Activated naive CD4-positive, alpha-beta T cell treated with anti-CD3 and anti-CD28 coated beads, Interleukin-2, amount 50 U/mL, for 24 hours (primary cell): Measurements from ENCODE around the gene EPB41L3.

Experiments used
- H3K27ac Mint-ChIP-seq: one replicate; pipeline ENCODE4 v1.8.0; 2021; ENCODE audit warnings: mild to moderate bottlenecking, mixed read lengths
- H3K27me3 Mint-ChIP-seq: one replicate; pipeline ENCODE4 v1.8.0; 2021; ENCODE audit warnings: mixed read lengths
- H3K36me3 Mint-ChIP-seq: one replicate; pipeline ENCODE4 v1.8.0; 2021; ENCODE audit warnings: mixed read lengths
- H3K4me1 Mint-ChIP-seq: one replicate; pipeline ENCODE4 v1.8.0; 2021; ENCODE audit warnings: mixed read lengths
- H3K4me3 Mint-ChIP-seq: one replicate; pipeline ENCODE4 v1.8.0; 2021; ENCODE audit warnings: mild to moderate bottlenecking, mixed read lengths
- H3K9me3 Mint-ChIP-seq: one replicate; pipeline ENCODE4 v1.8.0; 2021; ENCODE audit warnings: mixed read lengths

Gene EPB41L3

GRCh38 chr18:5393779-5394178 is 150.0 kb downstream of the EPB41L3 start:
- Mint-ChIP-seq H3K27ac (no peak overlapping the region), H3K36me3 (no peaks in the 10 kb centered on the region), H3K27me3 (peaks cover 4% of the 10 kb centered on the region), H3K4me1 (no peaks in the 10 kb centered on the region), H3K9me3 (no peaks in the 10 kb centered on the region), H3K4me3 (no peak overlapping the region)

DNA sequence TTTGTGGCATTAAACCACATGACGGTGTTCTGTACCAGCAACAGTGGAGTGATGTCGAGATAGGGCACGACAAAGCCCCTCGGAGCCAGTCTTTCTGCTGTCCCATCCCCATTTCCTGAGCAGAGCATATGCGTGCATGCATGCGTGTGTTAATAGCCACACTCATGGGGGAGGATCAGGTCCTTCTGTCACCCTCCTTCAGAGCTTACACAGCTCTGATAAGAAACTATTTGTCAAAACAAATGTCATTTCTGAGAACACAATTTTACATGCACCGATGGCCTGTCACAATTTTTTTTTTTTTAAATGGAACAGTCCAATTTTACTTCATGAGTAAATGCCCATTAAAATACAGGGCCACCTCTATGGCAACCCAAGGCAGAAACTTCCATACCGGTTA is 152.4 kb downstream of the EPB41L3 start:
- no peaks in the 10 kb centered on the region for H3K9me3 Mint-ChIP-seq
- H3K36me3 Mint-ChIP-seq = no peaks in the 10 kb centered on the region
- no peak overlapping the region for H3K27ac Mint-ChIP-seq
- no peaks in the 10 kb centered on the region for H3K4me1 Mint-ChIP-seq
- no peak overlapping the region for H3K4me3 Mint-ChIP-seq
- no peaks in the 10 kb centered on the region for H3K27me3 Mint-ChIP-seq

GRCh38 chr18:5389356-5389755 is 154.4 kb downstream of the EPB41L3 start:
- no peak overlapping the region for H3K4me3 Mint-ChIP-seq
- no peaks in the 10 kb centered on the region for H3K27me3 Mint-ChIP-seq
- no peaks in the 10 kb centered on the region for H3K36me3 Mint-ChIP-seq
- no peaks in the 10 kb centered on the region for H3K4me1 Mint-ChIP-seq
- no peak overlapping the region for H3K27ac Mint-ChIP-seq
- H3K9me3 Mint-ChIP-seq = no peaks in the 10 kb centered on the region

- H3K27ac Mint-ChIP-seq = no peak overlapping the region
- no peaks in the 10 kb centered on the region for H3K9me3 Mint-ChIP-seq
- no peaks in the 10 kb centered on the region for H3K4me1 Mint-ChIP-seq
- no peak overlapping the region for H3K4me3 Mint-ChIP-seq
- no peaks in the 10 kb centered on the region for H3K27me3 Mint-ChIP-seq
- no peaks in the 10 kb centered on the region for H3K36me3 Mint-ChIP-seq
These were observed 154.9 kb downstream of the EPB41L3 start for GRCh38 chr18:5388896-5389295.

DNA sequence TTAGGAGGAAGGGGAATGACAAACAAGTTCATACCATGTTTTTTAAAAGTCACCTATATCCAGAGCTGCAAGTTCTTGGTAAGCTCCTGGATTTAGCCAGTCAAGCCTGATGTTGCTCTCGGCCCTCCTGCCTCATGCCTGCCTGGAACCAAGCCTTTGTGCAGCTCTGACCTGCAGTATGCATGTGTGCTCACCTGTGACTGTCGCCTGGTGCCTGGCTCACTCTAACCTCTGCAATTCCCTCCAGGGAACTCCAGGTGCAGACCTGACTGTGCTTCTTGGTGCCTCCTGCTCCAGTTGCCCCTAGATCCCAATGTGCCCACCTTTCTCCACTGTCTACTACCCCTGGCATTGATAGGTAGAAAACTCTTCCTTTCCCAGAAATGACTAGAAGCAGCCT is 163.2 kb downstream of the EPB41L3 start:
- Mint-ChIP-seq H3K36me3 (no peaks in the 10 kb centered on the region), H3K4me1 (no peaks in the 10 kb centered on the region), H3K27ac (no peak overlapping the region), H3K4me3 (no peak overlapping the region), H3K9me3 (no peaks in the 10 kb centered on the region), H3K27me3 (no peaks in the 10 kb centered on the region)

- Mint-ChIP-seq H3K36me3 (no peaks in the 10 kb centered on the region), H3K27me3 (no peaks in the 10 kb centered on the region), H3K9me3 (no peaks in the 10 kb centered on the region), H3K27ac (no peak overlapping the region), H3K4me1 (no peaks in the 10 kb centered on the region), H3K4me3 (no peak overlapping the region)
These were observed 166.8 kb downstream of the EPB41L3 start for GRCh38 chr18:5376986-5377385.

DNA sequence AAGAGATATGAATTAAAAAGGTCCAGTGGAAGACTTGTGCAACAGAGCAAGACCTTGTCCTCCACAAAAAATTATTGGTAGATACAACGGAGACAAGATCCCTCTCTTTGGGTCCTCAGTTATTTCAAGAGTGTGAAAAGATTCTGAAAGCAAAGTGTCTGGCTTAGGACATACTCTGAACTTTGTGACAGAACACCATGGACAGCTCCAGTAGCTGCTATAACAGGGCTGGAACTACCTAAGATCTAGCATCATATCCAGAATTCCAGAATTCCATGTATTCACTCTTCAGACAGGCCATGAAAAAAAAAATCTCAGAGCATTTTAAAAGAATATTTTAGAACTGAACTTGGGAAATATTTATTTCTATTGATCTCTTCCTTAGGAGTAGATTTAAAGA is 173.5 kb downstream of the EPB41L3 start:
- no peaks in the 10 kb centered on the region for H3K9me3 Mint-ChIP-seq
- no peak overlapping the region for H3K27ac Mint-ChIP-seq
- H3K36me3 Mint-ChIP-seq = no peaks in the 10 kb centered on the region
- no peak overlapping the region for H3K4me3 Mint-ChIP-seq
- no peaks in the 10 kb centered on the region for H3K27me3 Mint-ChIP-seq
- no peaks in the 10 kb centered on the region for H3K4me1 Mint-ChIP-seq

- Mint-ChIP-seq H3K27ac (no peak overlapping the region), H3K4me3 (no peak overlapping the region), H3K9me3 (no peaks in the 10 kb centered on the region), H3K4me1 (no peaks in the 10 kb centered on the region), H3K36me3 (no peaks in the 10 kb centered on the region), H3K27me3 (peaks cover 1% of the 10 kb centered on the region)
These were observed 174.3 kb downstream of the EPB41L3 start for GRCh38 chr18:5369513-5369912.

DNA sequence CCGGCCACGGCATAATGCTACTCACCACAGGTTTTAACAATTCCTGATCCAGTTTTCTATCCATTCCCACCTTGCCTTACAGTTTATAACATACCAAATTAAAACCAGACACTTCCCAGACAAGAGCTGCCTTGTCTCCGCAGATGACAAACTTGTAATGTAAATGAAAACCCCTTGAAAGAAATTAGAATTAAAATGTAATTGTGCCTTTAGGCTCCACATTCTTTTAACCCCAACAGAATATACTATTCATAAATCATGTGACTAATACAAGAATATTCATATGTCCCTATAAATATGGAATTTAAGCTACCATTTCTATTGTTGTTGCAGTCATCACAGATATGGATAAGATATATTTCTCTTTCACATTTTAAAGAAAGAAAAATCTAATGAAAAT is 178.4 kb downstream of the EPB41L3 start:
- Mint-ChIP-seq H3K4me1 (no peaks in the 10 kb centered on the region), H3K27me3 (peaks cover 1% of the 10 kb centered on the region), H3K27ac (no peak overlapping the region), H3K4me3 (no peak overlapping the region), H3K36me3 (no peaks in the 10 kb centered on the region), H3K9me3 (no peaks in the 10 kb centered on the region)

DNA sequence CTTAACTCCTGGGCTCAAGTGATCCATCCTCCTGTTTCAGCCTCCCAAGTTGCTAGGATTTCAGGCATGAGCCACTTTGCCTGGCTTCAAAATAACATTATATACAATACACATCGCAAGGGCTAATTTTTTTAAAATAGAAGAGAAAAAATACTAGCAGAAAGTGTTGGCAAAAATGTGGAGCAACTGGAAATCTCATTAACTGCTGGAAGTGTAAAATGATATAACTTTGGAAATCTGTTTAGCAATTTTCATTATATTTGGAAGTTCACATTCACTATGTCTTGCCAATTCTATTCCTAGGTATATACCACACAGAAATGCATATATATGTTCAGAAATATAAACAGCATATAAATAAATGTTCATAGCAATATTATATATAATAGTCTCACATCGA is 193.2 kb downstream of the EPB41L3 start:
- H3K4me3 Mint-ChIP-seq = no peak overlapping the region
- peaks cover 4% of the 10 kb centered on the region for H3K36me3 Mint-ChIP-seq
- H3K27me3 Mint-ChIP-seq = no peaks in the 10 kb centered on the region
- H3K9me3 Mint-ChIP-seq = peaks cover 30% of the 10 kb centered on the region
- H3K27ac Mint-ChIP-seq = no peak overlapping the region
- H3K4me1 Mint-ChIP-seq = no peaks in the 10 kb centered on the region
